ENCODE data around the gene MAGI2. TPM values are rescaled to one million over a fixed set of nuclear protein-coding genes. Genes with fewer than 3 reads are reported as not detected.
"Not testable (repeated sequence)": the region's sequence is repeated elsewhere in the genome, so short reads cannot be mapped to it uniquely, and the experiment has no call there.

The MAGI2 gene
- total RNA-seq, 1 experiment from 2014 or later, result 0.22 TPM

DNA sequence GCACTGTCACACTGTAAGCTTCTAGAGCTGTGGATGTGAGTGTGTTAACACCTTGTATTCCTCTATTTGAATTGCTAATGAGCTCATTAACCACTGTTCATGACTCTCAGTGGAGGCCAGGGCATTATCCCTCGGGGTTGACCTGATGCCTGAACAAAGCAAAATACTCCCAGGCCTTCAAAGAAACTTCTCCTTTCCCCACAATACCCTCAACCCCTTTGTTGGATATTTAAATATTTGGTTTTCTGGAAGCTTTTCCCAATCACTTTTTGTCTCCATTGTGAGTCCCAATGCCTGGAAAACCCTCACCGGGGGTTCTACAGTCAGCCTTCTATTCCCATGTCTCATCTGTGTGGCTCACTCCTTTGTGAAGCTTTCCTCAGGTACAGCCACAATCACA lies 874.8 kb downstream of the MAGI2 start:
- no peak overlapping the region for H3K4me2 ChIP-seq (ENCODE audit: low read length)
- no peaks in the 10 kb centered on the region for H3K9me3 ChIP-seq (ENCODE audit: control insufficient read depth in 1 of 2, insufficient read depth in 1 of 2, low read depth in 1 of 2, low read length in 2 of 2)
- H3K36me3 ChIP-seq (ENCODE audit: control insufficient read depth in 1 of 2, insufficient read depth in 2 of 2, low read length in 2 of 2), result no peaks in the 10 kb centered on the region
- DNase-seq (ENCODE audit: low read depth, low spot score), result no peak
- ChIA-PET RAD21 (ENCODE audit: low non-redundant PET in 1 of 2, low total read pairs in 2 of 2, uncharacterized antibody in 2 of 2, unreplicated experiment in 2 of 2) (no interaction called here), POLR2A (no interaction called here), CTCF (no interaction called here)
- no peak for ATAC-seq
- TF ChIP-seq FOSL1 (IDR thresholded peaks at IDR 0.05; ENCODE audit: low read depth) (no peak), POLR2AphosphoS5 (IDR thresholded peaks at IDR 0.05; ENCODE audit: low read depth, low read length) (no peak)
- TF ChIP-seq, protein P1, sequence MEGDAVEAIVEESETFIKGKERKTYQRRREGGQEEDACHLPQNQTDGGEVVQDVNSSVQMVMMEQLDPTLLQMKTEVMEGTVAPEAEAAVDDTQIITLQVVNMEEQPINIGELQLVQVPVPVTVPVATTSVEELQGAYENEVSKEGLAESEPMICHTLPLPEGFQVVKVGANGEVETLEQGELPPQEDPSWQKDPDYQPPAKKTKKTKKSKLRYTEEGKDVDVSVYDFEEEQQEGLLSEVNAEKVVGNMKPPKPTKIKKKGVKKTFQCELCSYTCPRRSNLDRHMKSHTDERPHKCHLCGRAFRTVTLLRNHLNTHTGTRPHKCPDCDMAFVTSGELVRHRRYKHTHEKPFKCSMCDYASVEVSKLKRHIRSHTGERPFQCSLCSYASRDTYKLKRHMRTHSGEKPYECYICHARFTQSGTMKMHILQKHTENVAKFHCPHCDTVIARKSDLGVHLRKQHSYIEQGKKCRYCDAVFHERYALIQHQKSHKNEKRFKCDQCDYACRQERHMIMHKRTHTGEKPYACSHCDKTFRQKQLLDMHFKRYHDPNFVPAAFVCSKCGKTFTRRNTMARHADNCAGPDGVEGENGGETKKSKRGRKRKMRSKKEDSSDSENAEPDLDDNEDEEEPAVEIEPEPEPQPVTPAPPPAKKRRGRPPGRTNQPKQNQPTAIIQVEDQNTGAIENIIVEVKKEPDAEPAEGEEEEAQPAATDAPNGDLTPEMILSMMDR (IDR thresholded peaks at IDR 0.05 in 2 of 3, conservative IDR thresholded peaks at IDR 0.05 in 1 of 3; ENCODE audit: borderline replicate concordance in 1 of 3, insufficient read depth in 1 of 3, low read depth in 2 of 3, low read length in 2 of 3), result no peak
- H3K79me2 ChIP-seq (ENCODE audit: insufficient read depth, low read length), result no peaks in the 10 kb centered on the region
- H3K9ac ChIP-seq (ENCODE audit: low read length), result no peak overlapping the region
- no peaks in the 10 kb centered on the region for H3K4me1 ChIP-seq (ENCODE audit: control insufficient read depth in 1 of 2, insufficient read depth in 2 of 2, low read length in 2 of 2)
- no peak overlapping the region for H3K4me3 ChIP-seq (replicated peaks in 1 of 2; ENCODE audit: low read depth in 1 of 2, low read length in 2 of 2)
- intact Hi-C loops (cut with micrococcal nuclease), result no loop called here
- H4K20me1 ChIP-seq (ENCODE audit: insufficient read depth), result no peaks in the 10 kb centered on the region
- no peaks in the 10 kb centered on the region for H3K27me3 ChIP-seq (ENCODE audit: insufficient read depth, low read length)
- no peak overlapping the region for H3K27ac ChIP-seq (ENCODE audit: low read depth, low read length)
- no peaks in the 10 kb centered on the region for H3K9me2 ChIP-seq (ENCODE audit: insufficient read depth)
- BruUV-seq (replicated peaks), result no TSS peak
- H2AFZ ChIP-seq (ENCODE audit: low read depth, low read length, poor library complexity, severe bottlenecking), result no peak overlapping the region

DNA sequence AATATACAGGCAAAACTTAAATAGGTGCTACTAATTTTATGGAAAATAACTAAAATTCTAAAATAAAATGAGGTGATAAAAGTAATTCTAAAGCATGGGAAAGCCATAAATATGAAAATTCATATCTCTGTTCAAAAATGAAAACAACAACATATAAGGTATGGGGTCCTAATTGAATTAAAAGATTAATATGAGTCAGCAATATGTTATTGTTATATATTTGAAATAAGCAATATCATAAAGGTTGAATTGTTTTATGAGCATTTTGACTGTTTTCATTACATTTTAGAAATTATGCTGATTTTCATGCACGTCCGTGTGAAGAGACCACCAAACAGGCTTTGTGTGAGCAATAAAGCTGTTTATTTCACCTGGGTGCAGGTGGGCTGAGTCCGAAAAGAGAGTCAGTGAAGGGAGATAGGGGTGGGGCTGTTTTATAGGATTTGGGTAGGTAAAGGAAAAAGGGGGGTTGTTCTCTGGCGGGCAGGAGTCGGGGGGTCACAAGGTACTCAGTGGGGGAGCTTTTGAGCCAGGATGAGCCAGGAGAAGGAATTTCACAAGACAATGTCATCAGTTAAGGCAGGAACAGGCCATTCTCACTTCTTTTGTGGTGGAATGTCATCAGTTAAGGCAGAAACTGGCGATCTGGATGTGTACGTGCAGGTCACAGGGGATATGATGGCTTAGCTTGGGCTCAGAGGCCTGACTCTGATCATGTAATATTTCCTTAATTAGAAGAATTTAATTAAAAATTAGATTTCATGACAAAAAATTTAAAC lies 876.1 kb downstream of the MAGI2 start:
- intact Hi-C loops (cut with micrococcal nuclease); H3K79me2 ChIP-seq (ENCODE audit: insufficient read depth, low read length); H2AFZ ChIP-seq (ENCODE audit: low read depth, low read length, poor library complexity, severe bottlenecking); ATAC-seq; H3K4me3 ChIP-seq (replicated peaks in 1 of 2; ENCODE audit: low read depth in 1 of 2, low read length in 2 of 2); BruUV-seq (replicated peaks); H3K9ac ChIP-seq (ENCODE audit: low read length); POLR2A ChIA-PET; H3K9me3 ChIP-seq (ENCODE audit: control insufficient read depth in 1 of 2, insufficient read depth in 1 of 2, low read depth in 1 of 2, low read length in 2 of 2); DNase-seq (ENCODE audit: low read depth, low spot score); H4K20me1 ChIP-seq (ENCODE audit: insufficient read depth); H3K27ac ChIP-seq (ENCODE audit: low read depth, low read length); H3K4me2 ChIP-seq (ENCODE audit: low read length); H3K4me1 ChIP-seq (ENCODE audit: control insufficient read depth in 1 of 2, insufficient read depth in 2 of 2, low read length in 2 of 2); CTCF ChIA-PET; H3K27me3 ChIP-seq (ENCODE audit: insufficient read depth, low read length); H3K9me2 ChIP-seq (ENCODE audit: insufficient read depth); H3K36me3 ChIP-seq (ENCODE audit: control insufficient read depth in 1 of 2, insufficient read depth in 2 of 2, low read length in 2 of 2); RAD21 ChIA-PET (ENCODE audit: low non-redundant PET in 1 of 2, low total read pairs in 2 of 2, uncharacterized antibody in 2 of 2, unreplicated experiment in 2 of 2): not testable (repeated sequence)
